SJCRH30 (cell line): Measurements from ENCODE around the gene RACK1. TPM values are rescaled to one million over a fixed set of nuclear protein-coding genes. Genes with fewer than 3 reads are reported as not detected.
A peak's percentile ranks its signal among the peaks of the same experiment; 100 is the strongest.

Experiments used
- DNase-seq, 2 experiments: peaks; one replicate each; pipeline ENCODE4 v3.0.0-alpha.2; 2015 to 2020
- H3K27ac ChIP-seq: fragments of 250-450 bp; sonication (Bioruptor Pico); 2 replicates; pipeline ENCODE4 v1.5.1; 2020; ENCODE audit warnings: mild to moderate bottlenecking, moderate library complexity
- H3K27me3 ChIP-seq: fragments of 250-450 bp; sonication (Bioruptor Pico); 2 replicates; pipeline ENCODE4 v1.5.1; 2020; ENCODE audit warnings: mild to moderate bottlenecking, moderate library complexity
- H3K36me3 ChIP-seq: fragments of 250-450 bp; sonication (Bioruptor Pico); 2 replicates; pipeline ENCODE4 v1.5.1; 2020; ENCODE audit warnings: mild to moderate bottlenecking, moderate library complexity
- H3K4me1 ChIP-seq: fragments of 250-450 bp; sonication (Bioruptor Pico); 2 replicates; pipeline ENCODE4 v1.5.1; 2020; ENCODE audit warnings: mild to moderate bottlenecking, moderate library complexity
- H3K4me3 ChIP-seq: fragments of 250-450 bp; sonication (Bioruptor Pico); 2 replicates; pipeline ENCODE4 v1.5.1; 2020; ENCODE audit warnings: mild to moderate bottlenecking, moderate library complexity
- H3K9me3 ChIP-seq: fragments of 250-450 bp; sonication (Bioruptor Pico); replicated peaks from 2 replicates; pipeline ENCODE4 v1.5.1; 2020; ENCODE audit warnings: mild to moderate bottlenecking, moderate library complexity
- total RNA-seq: library from RNA; depleted of rRNA; stranded (reverse); fragments of >200 nt; shearing (Covaris generic); gene quantifications from 2 replicates; pipeline ENCODE4 v1.2.3, GENCODE V29; 2014; rRNA removed

The RACK1 gene
- total RNA-seq, 1 experiment from 2014 or later = 5,838 TPM

DNA sequence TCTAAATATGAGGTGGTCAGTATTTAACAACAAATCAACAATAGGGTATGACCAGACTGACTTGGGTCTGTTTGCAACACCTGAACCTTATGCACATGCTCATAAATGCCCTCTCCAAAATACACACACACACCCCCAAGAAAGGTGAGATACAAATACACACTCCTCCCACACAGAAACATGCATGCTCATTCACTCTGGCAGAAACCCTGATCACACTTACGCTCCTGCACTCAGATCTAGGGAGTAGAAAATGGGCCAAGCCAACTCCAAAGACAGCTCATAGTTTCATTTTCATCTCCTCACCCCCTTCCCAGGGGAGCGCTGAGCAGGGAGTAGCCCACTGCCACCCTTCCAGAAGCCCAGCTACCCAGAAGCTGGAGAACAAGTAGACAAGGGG lies 50.0 kb downstream of the RACK1 start:
- Histone ChIP-seq H3K36me3 (no peaks in the 10 kb centered on the region), H3K4me1 (peaks cover 3% of the 10 kb centered on the region; the same call in 1 of the 2 replicates), H3K9me3 (no peaks in the 10 kb centered on the region), H3K27me3 (no peaks in the 10 kb centered on the region), H3K27ac (no peak overlapping the region), H3K4me3 (no peak overlapping the region)
- DNase-seq = no peak

GRCh38 chr5:181192337-181193046 lies 51.2 kb downstream of the RACK1 start:
- peak overlapping the region; percentile 81 for H3K4me3 ChIP-seq
- H3K4me1 ChIP-seq = peaks cover 3% of the 10 kb centered on the region; the same call in 1 of the 2 replicates
- peak overlapping the region; percentile 64; the same call in 1 of the 2 replicates for H3K27ac ChIP-seq
- no peak for DNase-seq
- no peaks in the 10 kb centered on the region for H3K36me3 ChIP-seq
- H3K9me3 ChIP-seq = no peaks in the 10 kb centered on the region
- H3K27me3 ChIP-seq = no peaks in the 10 kb centered on the region

DNA sequence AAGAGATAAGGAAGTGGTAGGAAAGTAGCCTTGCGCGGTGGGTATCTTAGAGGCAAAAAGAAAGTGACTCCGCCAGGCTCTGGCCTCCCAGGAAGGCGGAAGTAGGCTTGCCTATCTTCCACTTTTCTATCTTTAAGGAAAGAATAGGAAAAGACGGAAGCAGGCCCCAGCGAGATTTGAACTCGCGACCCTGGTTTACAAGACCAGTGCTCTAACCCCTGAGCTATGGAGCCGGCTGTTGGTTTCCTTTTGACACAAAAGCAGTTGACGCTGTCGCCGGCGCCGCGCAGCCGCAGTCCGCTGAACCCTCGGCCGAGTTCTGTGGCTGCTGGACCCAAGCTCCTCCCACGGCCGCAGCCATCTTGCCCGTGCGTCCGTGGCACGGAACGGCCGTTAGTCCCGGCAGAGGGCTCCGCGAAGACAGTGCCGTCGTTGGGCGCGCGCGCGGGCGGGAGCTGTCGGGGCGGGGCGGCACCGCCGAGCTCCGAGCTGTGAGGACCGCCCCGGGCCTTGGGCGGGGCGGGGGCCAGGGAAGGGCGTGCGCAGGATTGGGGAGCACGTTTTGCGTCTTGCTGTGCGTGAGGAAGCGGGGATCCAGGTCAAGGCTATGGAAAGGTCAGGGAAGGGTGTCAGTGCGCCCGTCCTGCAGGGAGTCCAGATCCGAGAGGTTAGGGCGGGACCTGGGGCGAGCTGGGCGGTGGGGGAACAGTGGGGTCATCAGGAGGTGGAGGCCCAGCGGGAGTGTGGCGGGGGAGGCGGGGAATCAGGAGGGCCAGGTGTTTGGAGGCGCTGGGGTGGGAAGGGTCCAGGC lies 52.0 kb downstream of the RACK1 start:
- Histone ChIP-seq H3K9me3 (no peaks in the 10 kb centered on the region), H3K27me3 (no peaks in the 10 kb centered on the region), H3K27ac (peak overlapping the region; percentile 64), H3K4me1 (peaks cover 3% of the 10 kb centered on the region; the same call in 1 of the 2 replicates), H3K4me3 (peak overlapping the region; percentile 81), H3K36me3 (no peaks in the 10 kb centered on the region)
- peak; percentile 92 to 96 for DNase-seq

GRCh38 chr5:181190711-181191525 lies 52.8 kb downstream of the RACK1 start:
- DNase-seq = peak; percentile 55 to 68
- Histone ChIP-seq H3K4me1 (peaks cover 3% of the 10 kb centered on the region; the same call in 1 of the 2 replicates), H3K27ac (peak overlapping the region; percentile 3; the same call in 1 of the 2 replicates)

DNA sequence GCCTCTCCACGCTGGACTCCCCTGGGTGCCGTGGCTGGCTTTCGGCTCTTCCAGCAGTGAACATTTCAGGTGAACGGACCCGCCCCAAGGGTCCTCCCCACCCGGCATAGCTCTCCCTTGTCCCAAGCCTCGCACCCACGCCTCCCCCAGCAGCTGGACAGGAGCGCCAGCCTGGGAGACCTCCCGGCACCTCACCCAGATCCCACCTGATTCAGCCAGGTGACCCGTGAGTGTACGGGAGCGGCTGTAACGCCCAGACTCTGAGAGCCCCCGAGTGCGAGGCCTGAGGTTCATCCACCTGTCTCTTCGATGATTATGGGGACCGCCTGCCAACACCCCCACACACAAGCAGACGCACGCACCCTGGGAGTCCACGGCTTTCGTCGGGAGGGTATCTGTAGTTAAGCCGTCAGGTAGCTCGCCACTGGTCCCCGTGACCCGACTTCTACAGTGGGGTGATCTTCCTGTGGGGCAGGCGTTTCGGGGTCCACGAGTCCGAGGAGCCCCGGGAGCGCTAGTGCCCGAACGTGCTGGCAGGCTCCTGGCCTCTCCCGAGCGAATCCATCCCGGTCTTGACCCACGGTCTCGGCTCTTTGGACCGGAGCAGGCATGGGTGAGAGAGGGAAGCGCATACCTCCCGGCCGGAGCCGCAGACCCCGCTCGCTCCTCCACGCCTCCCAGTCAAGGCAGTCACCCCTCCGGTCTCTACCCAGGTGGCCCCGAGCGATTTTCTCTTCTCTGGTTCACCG lies 53.6 kb downstream of the RACK1 start:
- no peaks in the 10 kb centered on the region for H3K36me3 ChIP-seq
- DNase-seq = no peak
- H3K4me1 ChIP-seq = peaks cover 3% of the 10 kb centered on the region
- H3K27me3 ChIP-seq = no peaks in the 10 kb centered on the region
- H3K4me3 ChIP-seq = peak overlapping the region; percentile 81
- H3K27ac ChIP-seq = no peak overlapping the region
- no peaks in the 10 kb centered on the region for H3K9me3 ChIP-seq

More at GRCh38 chr5:181190711-181191525, 52.8 kb downstream of the RACK1 start:
- no peaks in the 10 kb centered on the region for H3K9me3 ChIP-seq
- H3K4me3 ChIP-seq = peak overlapping the region; percentile 81
- H3K27me3 ChIP-seq = no peaks in the 10 kb centered on the region
- no peaks in the 10 kb centered on the region for H3K36me3 ChIP-seq

GRCh38 chr5:181189363-181189961 lies 54.2 kb downstream of the RACK1 start:
- no peaks in the 10 kb centered on the region for H3K36me3 ChIP-seq
- no peaks in the 10 kb centered on the region for H3K27me3 ChIP-seq
- peak overlapping the region; percentile 81 for H3K4me3 ChIP-seq
- H3K27ac ChIP-seq = no peak overlapping the region
- peaks cover 3% of the 10 kb centered on the region for H3K4me1 ChIP-seq
- peak; percentile 49 to 53 for DNase-seq
- H3K9me3 ChIP-seq = no peaks in the 10 kb centered on the region

DNA sequence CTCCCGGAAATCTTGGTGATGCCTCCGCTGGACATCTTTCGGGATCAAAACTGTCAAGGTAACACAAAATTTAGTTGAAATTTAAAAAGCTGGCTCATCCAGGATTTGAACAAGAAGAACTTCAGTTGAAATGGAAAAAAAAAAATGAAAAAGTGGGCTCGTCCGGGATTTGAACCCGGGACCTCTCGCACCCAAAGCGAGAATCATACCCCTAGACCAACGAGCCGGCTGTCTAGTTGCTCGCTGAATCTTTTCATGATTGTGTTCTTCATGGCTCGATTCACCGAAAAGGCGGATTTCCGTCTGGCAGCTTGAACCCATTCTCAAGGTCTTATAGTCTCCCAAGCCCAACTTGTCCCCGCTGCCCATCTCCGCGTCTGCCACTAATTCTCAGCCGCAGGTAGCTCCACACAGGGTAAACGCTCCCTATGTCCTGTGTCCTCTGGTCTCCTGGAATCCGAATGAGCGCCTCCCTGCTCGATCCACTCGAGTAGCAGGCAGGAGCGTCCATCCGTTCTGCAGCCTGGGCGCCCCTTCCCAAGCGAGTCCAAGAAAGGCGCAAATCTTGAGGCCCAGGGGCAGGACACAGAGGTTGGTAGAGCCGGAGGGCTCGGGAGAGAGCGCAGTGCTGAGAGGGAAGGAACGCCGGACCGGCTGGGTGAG lies 54.9 kb downstream of the RACK1 start:
- Histone ChIP-seq H3K36me3 (no peaks in the 10 kb centered on the region), H3K27me3 (no peaks in the 10 kb centered on the region), H3K9me3 (no peaks in the 10 kb centered on the region), H3K4me3 (peak overlapping the region; percentile 81), H3K27ac (peak overlapping the region; percentile 43), H3K4me1 (peaks cover 3% of the 10 kb centered on the region)
- peak; percentile 74 to 92 for DNase-seq

DNA sequence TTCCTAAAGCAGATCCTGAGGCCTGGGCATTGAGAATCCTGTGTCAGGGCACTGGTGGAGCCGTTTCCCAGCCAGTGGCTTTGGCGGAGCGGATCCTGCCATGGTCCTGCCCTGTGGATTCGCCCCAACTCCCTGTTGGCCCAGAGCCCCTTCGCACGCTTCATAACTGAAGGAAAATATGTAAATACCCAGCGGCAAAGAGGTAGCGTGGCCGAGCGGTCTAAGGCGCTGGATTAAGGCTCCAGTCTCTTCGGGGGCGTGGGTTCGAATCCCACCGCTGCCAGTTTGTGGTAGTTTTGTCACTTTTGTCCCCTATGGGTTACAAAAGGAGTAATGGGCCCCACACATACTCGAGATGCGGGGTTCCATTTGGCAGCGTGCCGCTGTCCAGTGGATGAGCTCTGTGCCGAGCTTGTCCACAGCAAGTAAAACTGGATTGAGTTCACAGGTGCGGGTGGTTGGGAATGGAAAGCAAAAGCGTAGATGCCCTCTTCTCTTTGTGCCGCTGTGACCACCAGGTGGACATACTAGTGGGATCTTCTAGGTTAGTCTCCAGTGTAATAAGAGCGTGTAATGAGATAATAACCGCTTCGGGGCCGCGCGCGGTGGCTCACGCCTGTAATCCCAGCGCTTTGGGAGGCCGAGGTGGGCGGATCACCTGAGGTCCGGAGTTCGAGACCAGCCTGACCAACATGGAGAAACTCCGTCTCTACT lies 56.0 kb downstream of the RACK1 start:
- H3K36me3 ChIP-seq = no peaks in the 10 kb centered on the region
- peak; percentile 84 to 88 for DNase-seq
- peaks cover 3% of the 10 kb centered on the region for H3K4me1 ChIP-seq
- H3K4me3 ChIP-seq = peak overlapping the region; percentile 81
- H3K27me3 ChIP-seq = no peaks in the 10 kb centered on the region
- H3K27ac ChIP-seq = peak overlapping the region; percentile 1; the same call in 1 of the 2 replicates
- no peaks in the 10 kb centered on the region for H3K9me3 ChIP-seq

GRCh38 chr5:181186986-181187499 lies 56.7 kb downstream of the RACK1 start:
- H3K9me3 ChIP-seq = no peaks in the 10 kb centered on the region
- no peak overlapping the region for H3K27ac ChIP-seq
- no peaks in the 10 kb centered on the region for H3K27me3 ChIP-seq
- H3K36me3 ChIP-seq = no peaks in the 10 kb centered on the region
- no peaks in the 10 kb centered on the region; the same call in none of the 2 replicates for H3K4me1 ChIP-seq
- H3K4me3 ChIP-seq = peak overlapping the region; percentile 81
- no peak for DNase-seq

Other genes starting within 250 kb of the RACK1 start
- gene BTNL9, start 203.6 kb downstream of the RACK1 start, total RNA-seq = not detected in 2 replicates
- gene OR2V1, start 112.7 kb downstream of the RACK1 start, total RNA-seq = 0.10 TPM in 1 of 2 replicates, not detected in the other
- gene OR2V2, start 96.3 kb downstream of the RACK1 start, total RNA-seq = not detected in 2 replicates
- 6.9 and 9.0 TPM in 2 replicates for gene TRIM7, start 38.7 kb downstream of the RACK1 start, total RNA-seq
- gene TRIM41, start 20.6 kb downstream of the RACK1 start, total RNA-seq = 15.2 and 17.8 TPM in 2 replicates
- gene TRIM52, start 17.2 kb upstream of the RACK1 start, total RNA-seq = 5.3 and 7.9 TPM in 2 replicates
- gene OR4F3, start 123.4 kb upstream of the RACK1 start, total RNA-seq = 0.18 TPM in 1 of 2 replicates, not detected in the other